Astrocyte (in vitro differentiated cells and primary cell): Measurements from ENCODE around the gene PPP3CA. TPM values are rescaled to one million over a fixed set of nuclear protein-coding genes. Genes with fewer than 3 reads are reported as not detected.

Experiments
- DNase-seq: peaks from one replicate; pipeline ENCODE4 v3.0.0-alpha.2; 2010; ENCODE audit warnings: low read depth
- FAIRE-seq: peaks from 2 replicates; lab custom pipeline; 2011; peaks lifted over from hg19 to GRCh38; lab: Jason Lieb, UNC
- H2AFZ ChIP-seq: 2 replicates; pipeline ENCODE4 v1.6.0; 2012; ENCODE audit warnings: low read depth, low read length, inconsistent platforms
- H3K27ac ChIP-seq: 2 replicates; pipeline ENCODE4 v1.5.1; 2011; ENCODE audit warnings: low read depth, low read length, inconsistent platforms
- H3K27me3 ChIP-seq: 2 replicates; pipeline ENCODE4 v1.6.0; 2011; ENCODE audit warnings: low read length, inconsistent platforms; ENCODE audit not compliant: insufficient read depth
- H3K36me3 ChIP-seq: 2 replicates; pipeline ENCODE4 v1.5.1; 2011; ENCODE audit warnings: low read length, inconsistent platforms; ENCODE audit not compliant: insufficient read depth
- H3K4me1 ChIP-seq: 2 replicates; pipeline ENCODE4 v1.5.1; 2011; ENCODE audit warnings: low read length, inconsistent platforms; ENCODE audit not compliant: insufficient read depth
- H3K4me2 ChIP-seq: 2 replicates; pipeline ENCODE4 v1.6.0; 2012; ENCODE audit warnings: low read length, inconsistent platforms
- H3K4me3 ChIP-seq: 2 replicates; pipeline ENCODE4 v1.5.1; 2011; ENCODE audit warnings: low read depth, mild to moderate bottlenecking, low read length, inconsistent platforms; ENCODE audit not compliant: insufficient read depth
- H3K79me2 ChIP-seq: 2 replicates; pipeline ENCODE4 v1.6.0; 2012; ENCODE audit warnings: mild to moderate bottlenecking, low read length, inconsistent platforms; ENCODE audit not compliant: insufficient read depth
- H3K9ac ChIP-seq: 2 replicates; pipeline ENCODE4 v1.6.0; 2012; ENCODE audit warnings: mild to moderate bottlenecking, low read length, inconsistent platforms
- H3K9me3 ChIP-seq: 2 replicates; pipeline ENCODE4 v1.5.1; 2012; ENCODE audit warnings: low read depth, mild to moderate bottlenecking, low read length, inconsistent platforms; ENCODE audit not compliant: insufficient read depth
- H4K20me1 ChIP-seq: 2 replicates; pipeline ENCODE4 v1.6.0; 2012; ENCODE audit warnings: low read length, inconsistent platforms; ENCODE audit not compliant: insufficient read depth
- H3K27ac Mint-ChIP-seq: one replicate; pipeline ENCODE4 v1.8.0; 2021; ENCODE audit warnings: mild to moderate bottlenecking, mixed read lengths; ENCODE audit not compliant: unreplicated experiment
- H3K27me3 Mint-ChIP-seq: one replicate; pipeline ENCODE4 v1.8.0; 2021; ENCODE audit warnings: low read depth, mixed read lengths; ENCODE audit not compliant: unreplicated experiment
- H3K36me3 Mint-ChIP-seq: one replicate; pipeline ENCODE4 v1.8.0; 2021; ENCODE audit warnings: low read depth, mixed read lengths; ENCODE audit not compliant: unreplicated experiment
- H3K4me1 Mint-ChIP-seq: one replicate; pipeline ENCODE4 v1.8.0; 2021; ENCODE audit warnings: low read depth, mixed read lengths; ENCODE audit not compliant: unreplicated experiment
- H3K4me3 Mint-ChIP-seq: one replicate; pipeline ENCODE4 v1.8.0; 2021; ENCODE audit warnings: mild to moderate bottlenecking, moderate library complexity, mixed read lengths; ENCODE audit not compliant: unreplicated experiment
- H3K9me3 Mint-ChIP-seq: one replicate; pipeline ENCODE4 v1.8.0; 2021; ENCODE audit warnings: mild to moderate bottlenecking, mixed read lengths; ENCODE audit not compliant: unreplicated experiment
- EZH2 ChIP-seq: IDR thresholded peaks from 2 replicates; pipeline ENCODE4 v1.6.1; 2012; ENCODE audit warnings: mild to moderate bottlenecking, low read length, inconsistent platforms; ENCODE audit not compliant: insufficient read depth
- total RNA-seq: library from RNA; stranded (reverse); gene quantifications from 2 replicates; pipeline ENCODE4 v1.2.1, GENCODE V29; 2021
- TF ChIP-seq, protein P1 (sequence below): IDR thresholded peaks from 2 replicates; pipeline ENCODE4 v1.5.1; 2011; ENCODE audit warnings: low read depth, mild to moderate bottlenecking, inconsistent platforms, low read length, moderate library complexity; ENCODE audit not compliant: insufficient read depth

PPP3CA gene
- total RNA-seq, 1 donor from 2014 or later: 101 TPM

- no peak overlapping the region for H3K9ac ChIP-seq
- no peak overlapping the region for H3K4me3 ChIP-seq
- no peaks in the 10 kb centered on the region for H3K36me3 Mint-ChIP-seq
- no peak overlapping the region for H3K4me3 Mint-ChIP-seq
- no peak for FAIRE-seq
- H3K27me3 ChIP-seq: no peaks in the 10 kb centered on the region
- no peaks in the 10 kb centered on the region for H3K9me3 Mint-ChIP-seq
- H3K36me3 ChIP-seq: no peaks in the 10 kb centered on the region
- no peaks in the 10 kb centered on the region for H3K4me1 ChIP-seq
- TF ChIP-seq, protein P1, sequence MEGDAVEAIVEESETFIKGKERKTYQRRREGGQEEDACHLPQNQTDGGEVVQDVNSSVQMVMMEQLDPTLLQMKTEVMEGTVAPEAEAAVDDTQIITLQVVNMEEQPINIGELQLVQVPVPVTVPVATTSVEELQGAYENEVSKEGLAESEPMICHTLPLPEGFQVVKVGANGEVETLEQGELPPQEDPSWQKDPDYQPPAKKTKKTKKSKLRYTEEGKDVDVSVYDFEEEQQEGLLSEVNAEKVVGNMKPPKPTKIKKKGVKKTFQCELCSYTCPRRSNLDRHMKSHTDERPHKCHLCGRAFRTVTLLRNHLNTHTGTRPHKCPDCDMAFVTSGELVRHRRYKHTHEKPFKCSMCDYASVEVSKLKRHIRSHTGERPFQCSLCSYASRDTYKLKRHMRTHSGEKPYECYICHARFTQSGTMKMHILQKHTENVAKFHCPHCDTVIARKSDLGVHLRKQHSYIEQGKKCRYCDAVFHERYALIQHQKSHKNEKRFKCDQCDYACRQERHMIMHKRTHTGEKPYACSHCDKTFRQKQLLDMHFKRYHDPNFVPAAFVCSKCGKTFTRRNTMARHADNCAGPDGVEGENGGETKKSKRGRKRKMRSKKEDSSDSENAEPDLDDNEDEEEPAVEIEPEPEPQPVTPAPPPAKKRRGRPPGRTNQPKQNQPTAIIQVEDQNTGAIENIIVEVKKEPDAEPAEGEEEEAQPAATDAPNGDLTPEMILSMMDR: no peak
- TF ChIP-seq EZH2: no peak
- H3K9me3 ChIP-seq: no peaks in the 10 kb centered on the region
- H3K79me2 ChIP-seq: peaks cover 89% of the 10 kb centered on the region
- H4K20me1 ChIP-seq: peaks cover 59% of the 10 kb centered on the region
- no peak overlapping the region for H3K4me2 ChIP-seq
- H3K27me3 Mint-ChIP-seq: no peaks in the 10 kb centered on the region
- no peak overlapping the region for H2AFZ ChIP-seq
- no peak overlapping the region for H3K27ac ChIP-seq
- no peak for DNase-seq
- no peak overlapping the region for H3K27ac Mint-ChIP-seq
- peaks cover 18% of the 10 kb centered on the region for H3K4me1 Mint-ChIP-seq
These were observed 61.3 kb downstream of the PPP3CA start for GRCh38 chr4:101285985-101286384.

DNA sequence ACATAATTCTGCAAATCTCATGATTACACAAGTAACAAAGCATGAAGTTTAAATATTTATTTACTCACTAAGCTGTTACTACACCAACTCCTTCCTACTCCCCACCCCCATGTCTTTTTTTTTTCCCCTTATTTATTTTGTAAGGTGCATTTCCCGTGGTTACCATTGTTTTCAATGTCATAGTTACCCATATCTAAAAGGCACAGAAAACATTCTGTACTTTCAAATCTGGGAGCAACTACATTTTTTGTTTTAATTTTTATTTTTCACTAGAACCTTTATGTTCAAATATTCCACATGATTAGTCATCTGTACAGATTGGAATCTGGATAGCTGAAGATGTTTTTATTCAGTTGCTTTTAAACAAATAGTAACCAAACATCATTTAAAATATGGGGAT lies 62.8 kb downstream of the PPP3CA start:
- no peak for FAIRE-seq
- Histone ChIP-seq H3K27ac (no peak overlapping the region), H3K9me3 (no peaks in the 10 kb centered on the region), H4K20me1 (peaks cover 46% of the 10 kb centered on the region), H3K4me3 (no peak overlapping the region), H3K9ac (no peak overlapping the region), H3K4me2 (no peak overlapping the region), H3K27me3 (no peaks in the 10 kb centered on the region), H3K79me2 (peaks cover 83% of the 10 kb centered on the region), H3K36me3 (no peaks in the 10 kb centered on the region), H2AFZ (no peak overlapping the region), H3K4me1 (no peaks in the 10 kb centered on the region)
- peak overlapping the region; percentile 62 for H3K27ac Mint-ChIP-seq
- TF ChIP-seq, protein P1: no peak
- no peak for TF ChIP-seq EZH2
- H3K9me3 Mint-ChIP-seq: no peaks in the 10 kb centered on the region
- no peaks in the 10 kb centered on the region for H3K36me3 Mint-ChIP-seq
- peaks cover 21% of the 10 kb centered on the region for H3K4me1 Mint-ChIP-seq
- H3K4me3 Mint-ChIP-seq: no peak overlapping the region
- DNase-seq: no peak
- no peaks in the 10 kb centered on the region for H3K27me3 Mint-ChIP-seq

DNA sequence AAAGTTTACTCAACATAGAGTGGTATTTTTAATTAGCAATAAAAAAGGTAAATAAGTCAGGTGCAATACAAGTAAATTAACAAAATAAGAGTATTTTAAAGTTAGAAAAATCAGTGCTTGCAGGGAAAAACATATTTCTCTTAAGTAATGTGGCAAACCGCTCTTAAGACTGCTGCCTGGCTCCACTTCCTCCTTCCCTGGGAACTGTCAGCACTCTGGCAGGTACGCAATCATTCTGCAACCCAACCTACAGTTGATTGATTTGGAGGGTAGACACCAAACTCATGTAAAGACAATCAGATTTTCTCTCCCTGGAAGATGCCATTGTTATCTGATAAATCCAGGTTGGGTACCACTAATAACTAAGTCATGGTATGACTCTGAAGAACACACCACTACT lies 63.9 kb downstream of the PPP3CA start:
- H3K9ac ChIP-seq: no peak overlapping the region
- no peak overlapping the region for H3K4me3 ChIP-seq
- H3K9me3 ChIP-seq: no peaks in the 10 kb centered on the region
- peaks cover 8% of the 10 kb centered on the region for H3K4me1 ChIP-seq
- H3K4me1 Mint-ChIP-seq: peaks cover 28% of the 10 kb centered on the region
- H3K27ac ChIP-seq: no peak overlapping the region
- no peak overlapping the region for H3K27ac Mint-ChIP-seq
- no peaks in the 10 kb centered on the region for H3K27me3 Mint-ChIP-seq
- H3K27me3 ChIP-seq: no peaks in the 10 kb centered on the region
- no peak overlapping the region for H2AFZ ChIP-seq
- peaks cover 43% of the 10 kb centered on the region for H4K20me1 ChIP-seq
- H3K4me2 ChIP-seq: no peak overlapping the region
- no peak for DNase-seq
- H3K9me3 Mint-ChIP-seq: no peaks in the 10 kb centered on the region
- H3K36me3 Mint-ChIP-seq: no peaks in the 10 kb centered on the region
- no peak for TF ChIP-seq EZH2
- TF ChIP-seq, protein P1: no peak
- no peak overlapping the region for H3K4me3 Mint-ChIP-seq
- no peaks in the 10 kb centered on the region for H3K36me3 ChIP-seq
- no peak for FAIRE-seq
- peaks cover 79% of the 10 kb centered on the region for H3K79me2 ChIP-seq
